ENCODE measurements around the gene RAPGEF4.
"Not testable (repeated sequence)": the region's sequence is repeated elsewhere in the genome, so short reads cannot be mapped to it uniquely, and the experiment has no call there.

The RAPGEF4 gene

DNA sequence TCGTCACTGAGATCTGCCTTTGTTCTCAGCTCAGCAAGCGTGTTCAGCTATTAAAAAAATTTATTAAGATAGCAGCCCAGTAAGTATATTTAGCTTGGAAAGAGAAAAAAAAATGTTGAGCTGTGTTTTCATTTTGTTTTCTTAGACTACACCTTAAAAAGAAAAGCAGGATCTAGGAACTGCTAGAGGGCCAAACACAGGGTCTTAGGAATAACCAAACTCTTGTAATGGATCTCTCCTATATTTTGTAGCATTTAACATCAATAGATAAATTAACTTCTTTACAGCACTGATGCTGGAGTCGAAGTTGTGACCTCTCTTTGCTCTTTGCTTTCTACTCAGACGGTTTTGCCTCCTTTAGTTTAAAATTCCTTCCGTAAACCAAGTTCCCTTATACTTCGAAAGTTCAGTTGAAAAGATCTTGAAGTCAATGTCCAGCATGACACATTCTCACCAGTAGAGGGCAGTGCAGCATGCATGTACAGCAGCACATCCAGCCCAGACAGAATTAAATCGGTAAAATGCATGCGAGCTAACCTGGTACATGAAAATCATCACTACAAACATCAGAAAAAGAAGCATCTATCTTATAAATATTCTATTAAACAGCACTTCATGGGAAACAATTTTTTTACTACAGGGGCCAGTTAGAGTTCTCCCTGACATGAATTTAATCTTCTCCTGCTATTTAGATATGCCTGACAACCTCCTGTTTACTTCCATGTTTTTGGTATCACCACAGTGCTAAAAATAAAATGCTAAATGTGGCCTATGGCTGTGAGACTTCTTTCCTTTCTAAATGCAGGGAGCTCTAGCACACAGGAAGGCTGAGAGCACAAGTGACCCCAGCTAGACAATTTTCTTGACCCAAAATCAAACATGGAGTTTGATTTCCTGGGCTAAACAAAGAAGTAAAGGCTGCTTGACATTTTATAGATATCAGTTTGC is 291.8 kb downstream of the RAPGEF4 start:
- DNase-seq (ENCODE audit: low read depth in 1 of 2, low spot score in 1 of 2): peak; percentile 31 to 35

GRCh38 chr2:173028141-173028540 is 292.5 kb downstream of the RAPGEF4 start:
- DNase-seq (ENCODE audit: low read depth in 1 of 2, low spot score in 1 of 2): no peak

- DNase-seq (ENCODE audit: low read depth in 1 of 2, low spot score in 1 of 2): no peak
Observed at GRCh38 chr2:173028671-173029070, 293.0 kb downstream of the RAPGEF4 start.

DNA sequence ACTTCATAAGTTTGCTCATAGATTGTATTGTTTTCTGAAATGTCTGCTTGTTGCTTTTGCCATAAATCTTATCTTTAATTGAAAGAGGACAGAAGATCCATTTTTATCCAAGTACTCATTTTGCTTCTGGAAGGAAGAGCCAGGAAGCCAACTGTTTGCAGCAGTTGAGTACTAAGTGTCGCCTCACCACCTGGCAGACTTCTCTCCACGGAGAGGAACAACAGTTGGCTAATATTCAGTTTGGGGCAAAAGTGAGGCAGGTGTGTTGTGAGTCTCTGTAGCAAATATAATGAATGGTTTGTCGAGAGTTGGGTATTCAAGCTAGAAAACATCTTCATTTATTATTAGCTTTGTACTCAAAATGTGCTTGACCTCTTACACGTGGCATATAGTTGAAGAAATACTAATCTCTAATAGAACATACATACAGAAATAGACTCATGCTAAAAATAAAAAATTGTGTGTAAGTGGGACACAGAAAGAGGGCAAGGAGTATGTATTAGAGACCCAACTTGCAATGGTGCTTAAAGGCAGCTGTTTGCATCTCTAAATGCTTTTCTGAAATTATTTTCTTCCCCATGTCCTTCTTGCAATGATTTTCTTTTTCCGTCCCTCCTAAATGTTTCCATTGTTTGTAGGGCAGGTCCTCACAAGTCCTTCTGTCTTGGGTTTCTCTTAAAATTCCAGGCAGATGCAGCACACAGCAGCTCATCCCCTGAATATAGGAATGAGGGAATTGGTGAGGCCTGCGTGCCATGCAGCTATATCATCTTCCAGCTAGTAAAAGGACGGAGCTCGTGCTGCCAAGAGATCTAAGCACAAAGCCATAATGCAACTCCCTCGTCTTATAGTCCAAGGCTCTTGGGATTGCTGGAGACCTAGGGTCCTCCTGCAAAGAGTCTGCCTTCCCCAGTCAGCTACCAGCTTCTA is 295.2 kb downstream of the RAPGEF4 start:
- DNase-seq (ENCODE audit: low read depth in 1 of 2, low spot score in 1 of 2): no peak

GRCh38 chr2:173032032-173032431 is 296.4 kb downstream of the RAPGEF4 start:
- no peak for DNase-seq (ENCODE audit: low read depth in 1 of 2, low spot score in 1 of 2)

GRCh38 chr2:173033084-173033483 is 297.4 kb downstream of the RAPGEF4 start:
- no peak for DNase-seq (ENCODE audit: low read depth in 1 of 2, low spot score in 1 of 2)

DNA sequence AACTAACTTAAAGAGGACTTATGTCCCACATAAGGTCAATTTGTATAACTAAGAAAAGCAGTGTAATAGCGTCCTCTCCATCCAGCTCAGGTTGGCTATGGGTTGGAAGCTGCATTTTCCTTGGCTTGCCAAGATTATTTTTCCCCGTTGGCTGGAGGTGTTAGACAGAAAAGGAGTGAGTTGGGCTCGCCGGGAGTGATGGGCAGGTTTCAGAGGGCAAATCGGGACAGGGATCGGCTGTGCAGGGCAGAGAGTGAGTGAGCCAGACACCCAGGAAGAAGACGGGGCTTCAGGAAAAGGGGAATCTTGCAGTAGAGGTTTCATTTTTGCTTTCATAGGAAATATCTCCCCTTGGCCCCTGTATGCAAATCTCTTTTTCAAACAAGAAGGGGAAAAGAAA is 298.5 kb downstream of the RAPGEF4 start:
- DNase-seq (ENCODE audit: low read depth in 1 of 2, low spot score in 1 of 2): no peak

DNA sequence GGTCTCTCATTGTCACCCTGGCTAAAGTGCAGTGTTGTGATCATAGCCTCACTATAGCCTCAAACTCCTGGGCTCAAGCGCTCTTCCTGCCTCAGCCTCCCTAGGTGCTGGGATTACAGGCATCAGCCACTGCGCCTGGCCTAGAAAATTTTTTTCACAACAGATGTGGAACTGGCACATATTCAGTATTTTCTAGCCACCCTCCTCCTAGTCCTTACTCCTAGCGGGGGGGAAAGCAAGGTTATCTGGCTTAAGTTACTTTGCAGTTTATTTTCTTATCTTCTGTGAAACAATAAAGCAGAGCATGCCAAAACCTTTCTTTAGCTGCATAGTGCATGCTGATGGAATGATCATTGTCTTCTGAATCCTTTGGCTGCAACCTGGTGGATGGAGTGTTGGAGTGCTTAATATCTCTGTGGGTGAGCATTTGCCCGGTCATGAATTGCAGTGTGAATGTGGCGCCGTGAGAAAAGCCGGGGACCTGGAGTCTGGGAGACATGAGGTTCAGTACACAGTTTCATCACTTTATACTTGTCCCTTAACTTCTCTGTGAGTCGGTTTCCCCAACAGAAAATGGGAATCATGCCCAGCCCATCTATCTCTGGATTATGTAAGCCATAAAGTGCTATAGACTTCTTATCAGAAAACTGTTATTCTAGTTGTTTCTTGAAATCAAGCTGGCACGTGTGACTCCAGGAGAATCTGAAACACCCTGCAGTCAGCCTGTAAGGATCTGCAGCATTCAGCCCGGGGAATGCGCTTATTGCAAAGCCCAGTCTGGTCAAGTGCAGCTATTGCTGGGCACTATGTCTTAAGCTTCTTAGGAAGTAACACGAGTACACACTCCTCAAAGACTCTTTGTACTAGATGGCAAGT is 301.8 kb downstream of the RAPGEF4 start:
- DNase-seq (ENCODE audit: low read depth in 1 of 2, low spot score in 1 of 2): no peak

- not testable (repeated sequence) for DNase-seq (ENCODE audit: low read depth in 1 of 2, low spot score in 1 of 2)
Observed at GRCh38 chr2:173038257-173038656, 302.6 kb downstream of the RAPGEF4 start.

GRCh38 chr2:173040729-173041128 is 305.1 kb downstream of the RAPGEF4 start:
- no peak for DNase-seq (ENCODE audit: low read depth in 1 of 2, low spot score in 1 of 2)

- no peak for DNase-seq (ENCODE audit: low read depth in 1 of 2, low spot score in 1 of 2)
Observed at GRCh38 chr2:173043476-173043875, 307.8 kb downstream of the RAPGEF4 start.

DNA sequence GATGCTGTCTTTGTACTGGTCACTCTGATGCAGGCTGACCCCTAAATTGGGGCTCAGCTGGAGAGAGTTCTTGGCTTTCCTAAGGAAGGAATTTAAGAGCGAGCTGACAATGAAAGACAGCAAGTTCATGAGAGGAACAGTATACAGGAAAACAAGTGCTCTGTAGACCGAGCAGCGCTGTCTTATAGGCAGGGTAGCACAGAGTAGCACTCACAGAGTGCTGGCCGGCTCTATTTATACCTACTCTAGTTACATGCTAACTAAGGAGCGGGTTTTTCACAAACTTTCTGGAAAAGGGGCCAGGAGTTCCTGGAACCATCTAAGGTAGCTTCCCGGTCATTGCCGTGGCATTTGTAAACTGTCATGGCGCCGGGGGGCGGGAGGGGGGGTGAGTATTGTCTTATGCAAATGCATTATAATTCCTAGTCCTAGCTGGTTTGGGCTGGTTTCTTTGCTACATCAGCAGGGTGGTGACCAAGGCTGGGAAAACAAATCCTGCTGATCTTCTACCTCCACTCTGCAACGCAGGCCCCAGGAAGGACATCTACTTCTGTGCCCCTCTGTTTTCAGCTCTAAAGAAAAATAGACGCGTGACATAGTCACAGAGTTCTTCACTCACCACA is 308.4 kb downstream of the RAPGEF4 start:
- DNase-seq (ENCODE audit: low read depth in 1 of 2, low spot score in 1 of 2): no peak

GRCh38 chr2:173044686-173045085 is 309.0 kb downstream of the RAPGEF4 start:
- no peak for DNase-seq (ENCODE audit: low read depth in 1 of 2, low spot score in 1 of 2)

- no peak for DNase-seq (ENCODE audit: low read depth in 1 of 2, low spot score in 1 of 2)
Observed at GRCh38 chr2:173045181-173045580, 309.5 kb downstream of the RAPGEF4 start.

GRCh38 chr2:173048522-173048896 is 312.9 kb downstream of the RAPGEF4 start:
- DNase-seq (ENCODE audit: low read depth in 1 of 2, low spot score in 1 of 2): no peak

DNA sequence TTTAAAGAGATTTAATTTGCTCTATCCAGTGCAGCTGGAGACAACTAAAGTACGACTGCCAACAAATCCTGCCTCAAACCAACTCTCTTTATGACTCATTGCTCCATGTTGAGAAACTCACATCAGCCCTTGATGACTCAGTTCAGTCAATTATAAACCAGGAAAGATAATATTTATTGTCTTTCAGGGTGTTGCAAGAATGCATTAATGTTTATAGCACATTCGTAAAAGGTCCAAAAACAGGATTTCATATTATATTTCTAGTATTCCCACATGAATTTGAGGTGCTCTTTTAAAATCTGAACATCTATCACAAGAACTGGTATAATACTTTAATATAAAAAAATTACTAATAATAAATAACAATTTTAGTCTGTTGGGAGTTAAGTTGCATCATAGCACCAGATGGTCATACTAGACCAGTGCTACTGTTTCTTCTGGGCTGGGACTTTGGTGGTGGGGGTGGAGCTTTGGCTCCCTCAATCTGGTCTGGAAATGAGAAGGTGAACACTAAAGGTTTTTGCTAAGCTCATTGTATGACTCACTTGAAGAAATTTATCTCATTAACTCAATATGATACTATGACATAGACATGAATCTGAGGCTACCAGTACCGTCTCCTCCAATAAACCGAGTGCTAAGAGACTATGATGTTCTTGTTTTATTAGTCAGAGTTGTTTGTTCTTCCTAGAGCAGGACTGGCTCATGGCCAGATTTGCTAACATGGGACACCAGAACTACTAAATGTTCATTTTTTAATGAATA is 313.4 kb downstream of the RAPGEF4 start:
- no peak for DNase-seq (ENCODE audit: low read depth in 1 of 2, low spot score in 1 of 2)

DNA sequence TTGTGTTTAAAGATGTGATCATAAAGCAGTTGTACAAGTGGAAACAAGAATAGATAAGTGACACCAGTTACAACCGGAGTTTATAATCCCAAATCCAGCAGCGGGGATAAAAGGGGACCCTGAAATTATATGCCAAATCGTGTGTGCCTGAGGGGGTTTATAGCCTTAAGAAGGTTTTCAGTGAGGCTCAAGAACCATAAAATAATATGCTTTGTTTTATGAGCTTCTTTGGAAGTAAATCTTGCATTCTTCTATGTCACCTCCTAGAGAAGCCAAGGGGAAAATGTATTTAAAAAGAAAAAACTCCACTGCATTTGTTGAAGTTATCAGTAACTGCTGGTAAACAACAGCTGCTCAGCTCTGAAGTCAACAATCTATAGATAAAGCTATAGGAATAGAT is 314.2 kb downstream of the RAPGEF4 start:
- no peak for DNase-seq (ENCODE audit: low read depth in 1 of 2, low spot score in 1 of 2)

GRCh38 chr2:173050684-173051083 is 315.0 kb downstream of the RAPGEF4 start:
- DNase-seq (ENCODE audit: low read depth in 1 of 2, low spot score in 1 of 2): no peak

DNA sequence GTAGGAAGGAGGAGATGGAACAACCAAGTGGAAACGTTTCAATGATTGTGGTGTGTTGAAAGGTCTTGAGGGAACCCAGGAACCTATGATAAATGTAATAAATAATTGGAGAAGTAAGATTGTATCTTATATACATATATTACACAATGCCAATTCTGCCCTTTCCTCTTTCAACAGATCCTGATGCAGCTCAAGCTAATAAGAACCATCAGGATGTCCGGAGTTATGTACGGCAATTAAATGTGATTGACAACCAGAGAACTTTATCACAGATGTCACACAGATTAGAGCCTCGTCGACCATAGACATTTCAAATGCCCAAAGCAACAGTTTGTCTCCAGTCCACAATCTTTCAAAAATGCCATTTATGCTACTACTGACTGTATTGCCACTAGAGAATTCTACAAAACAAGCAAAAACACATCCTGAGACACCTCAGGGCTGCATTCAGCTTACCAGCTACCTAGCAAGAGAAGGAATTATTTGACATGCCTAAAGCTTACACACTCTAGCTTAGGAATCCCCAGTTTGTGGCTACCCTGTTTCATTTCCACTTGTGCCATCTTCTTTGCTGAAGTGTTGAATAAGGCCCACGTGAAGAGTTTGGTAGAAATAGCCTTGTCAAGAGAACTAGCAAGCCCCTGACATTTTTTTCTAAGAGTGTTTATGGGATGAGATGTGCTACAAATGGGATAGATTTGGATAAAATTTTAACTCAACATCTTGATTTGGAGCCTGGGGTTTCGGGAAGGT is 316.0 kb downstream of the RAPGEF4 start:
- DNase-seq (ENCODE audit: low read depth in 1 of 2, low spot score in 1 of 2): no peak
